ENCODE data around the gene SGSH.

The SGSH gene

DNA sequence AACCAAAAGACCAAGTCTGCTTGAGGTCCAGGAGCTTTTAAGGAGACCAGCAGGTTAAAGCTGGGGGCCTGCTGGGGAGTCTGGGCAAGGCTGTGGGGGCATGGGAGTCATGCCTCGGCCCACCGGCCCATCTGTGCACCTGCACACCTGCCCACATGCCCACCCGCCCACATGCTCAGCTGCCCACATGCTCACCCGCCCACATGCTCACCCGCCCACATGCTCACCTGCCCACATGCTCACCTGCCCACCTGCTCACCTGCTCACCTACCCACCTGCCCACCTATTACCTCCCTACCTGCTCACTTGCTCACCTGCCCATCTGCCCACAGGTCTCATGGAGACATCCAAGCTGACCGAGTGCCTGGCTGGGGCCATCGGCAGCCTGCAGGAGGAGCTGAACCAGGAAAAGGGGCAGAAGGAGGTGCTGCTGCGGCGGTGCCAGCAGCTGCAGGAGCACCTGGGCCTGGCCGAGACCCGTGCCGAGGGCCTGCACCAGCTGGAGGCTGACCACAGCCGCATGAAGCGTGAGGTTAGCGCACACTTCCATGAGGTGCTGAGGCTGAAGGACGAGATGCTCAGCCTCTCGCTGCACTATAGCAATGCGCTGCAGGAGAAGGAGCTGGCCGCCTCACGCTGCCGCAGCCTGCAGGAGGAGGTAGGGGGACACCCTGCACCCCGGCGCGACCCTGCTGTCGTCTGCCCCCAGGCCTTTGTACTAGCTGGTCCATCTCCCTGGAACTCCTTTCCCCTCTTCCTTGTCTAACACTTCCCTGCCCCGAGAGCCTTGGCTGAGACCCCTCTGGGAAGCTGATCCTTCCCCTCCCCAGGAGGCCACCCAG is 36.3 kb downstream of the SGSH start:
- Histone ChIP-seq H3K4me3 (ENCODE audit: extremely low read depth, insufficient read depth, low read length, poor library complexity, severe bottlenecking) (no peak overlapping the region), H3K9me3 (ENCODE audit: control insufficient read depth, low read length) (no peaks in the 10 kb centered on the region), H3K4me1 (ENCODE audit: control insufficient read depth, insufficient read depth, low read length, poor library complexity, severe bottlenecking) (no peaks in the 10 kb centered on the region), H3K36me3 (ENCODE audit: control insufficient read depth, insufficient read depth, low read length) (no peaks in the 10 kb centered on the region), H3K27ac (ENCODE audit: low read depth, low read length, severe bottlenecking) (no peak overlapping the region)
- 84 to 87% methylated on average over 19 to 26 of the region's 26 CpGs for WGBS, 2 experiments (ENCODE audit: insufficient coverage in 2 of 2)

DNA sequence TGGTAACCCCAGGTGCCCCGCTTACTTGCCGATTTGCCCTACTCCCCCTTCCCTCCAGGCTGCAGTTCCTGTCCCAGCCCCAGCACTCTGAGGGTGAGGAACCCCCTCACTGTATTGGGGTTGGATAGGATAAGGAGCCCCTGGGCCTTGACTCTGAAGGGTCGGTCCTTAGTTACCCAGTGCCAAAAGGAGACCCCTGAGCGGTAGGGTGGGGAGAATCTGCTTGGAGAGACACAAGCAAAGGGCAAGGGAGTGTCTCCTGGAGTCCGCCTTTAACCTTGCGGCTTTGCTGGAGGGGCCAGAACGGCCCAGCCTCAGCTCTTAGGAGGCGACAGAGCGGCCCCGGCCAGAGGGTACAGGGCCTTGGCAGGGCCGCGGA is 37.3 kb downstream of the SGSH start:
- 94 to 95% methylated on average over 9 to 10 of the region's 12 CpGs for WGBS, 2 experiments (ENCODE audit: insufficient coverage in 2 of 2)
- H3K36me3 ChIP-seq (ENCODE audit: control insufficient read depth, insufficient read depth, low read length): no peaks in the 10 kb centered on the region
- no peak overlapping the region for H3K27ac ChIP-seq (ENCODE audit: low read depth, low read length, severe bottlenecking)
- H3K9me3 ChIP-seq (ENCODE audit: control insufficient read depth, low read length): no peaks in the 10 kb centered on the region
- no peaks in the 10 kb centered on the region for H3K4me1 ChIP-seq (ENCODE audit: control insufficient read depth, insufficient read depth, low read length, poor library complexity, severe bottlenecking)
- no peak overlapping the region for H3K4me3 ChIP-seq (ENCODE audit: extremely low read depth, insufficient read depth, low read length, poor library complexity, severe bottlenecking)

DNA sequence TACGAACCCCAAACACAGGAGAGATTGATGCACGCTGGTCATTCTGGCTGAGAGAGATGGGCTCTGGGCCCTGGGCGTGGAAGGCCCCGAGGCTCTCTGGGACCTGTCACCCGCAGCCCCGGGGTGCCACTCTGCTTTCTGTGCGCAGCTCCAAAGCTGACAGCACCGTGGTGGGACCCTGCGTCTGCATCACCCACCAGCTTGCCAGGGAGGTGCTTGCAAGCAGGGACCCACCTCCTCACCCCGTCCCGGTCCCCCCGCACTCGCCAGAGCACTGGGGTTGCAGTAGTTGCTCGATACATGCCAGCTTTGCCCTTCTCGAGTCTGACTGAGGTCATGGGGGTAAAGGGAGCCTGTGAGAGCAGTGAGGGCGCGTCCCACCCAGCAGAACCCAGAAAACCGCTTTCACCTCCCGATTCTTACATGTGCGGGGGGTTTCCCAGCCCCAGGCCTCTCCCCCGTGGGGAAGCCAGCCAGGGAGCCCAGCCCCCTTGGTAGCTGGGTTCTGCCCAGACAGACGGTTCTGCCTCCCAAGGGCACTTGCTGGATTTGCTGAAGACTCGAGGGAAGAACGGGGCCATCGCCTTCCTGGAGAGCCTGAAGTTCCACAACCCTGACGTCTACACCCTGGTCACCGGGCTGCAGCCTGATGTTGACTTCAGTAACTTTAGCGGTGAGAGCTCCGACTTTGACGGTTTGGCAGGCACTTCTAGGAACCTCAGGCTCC is 37.9 kb downstream of the SGSH start:
- H3K36me3 ChIP-seq (ENCODE audit: control insufficient read depth, insufficient read depth, low read length): no peaks in the 10 kb centered on the region
- no peak overlapping the region for H3K4me3 ChIP-seq (ENCODE audit: extremely low read depth, insufficient read depth, low read length, poor library complexity, severe bottlenecking)
- no peak overlapping the region for H3K27ac ChIP-seq (ENCODE audit: low read depth, low read length, severe bottlenecking)
- 89 to 95% methylated on average over 27 to 29 of the region's 30 CpGs for whole genome bisulfite sequencing, 2 experiments (ENCODE audit: insufficient coverage in 2 of 2)
- H3K9me3 ChIP-seq (ENCODE audit: control insufficient read depth, low read length): no peaks in the 10 kb centered on the region
- H3K4me1 ChIP-seq (ENCODE audit: control insufficient read depth, insufficient read depth, low read length, poor library complexity, severe bottlenecking): no peaks in the 10 kb centered on the region

- no peaks in the 10 kb centered on the region for H3K9me3 ChIP-seq (ENCODE audit: control insufficient read depth, low read length)
- no peaks in the 10 kb centered on the region for H3K4me1 ChIP-seq (ENCODE audit: control insufficient read depth, insufficient read depth, low read length, poor library complexity, severe bottlenecking)
- H3K4me3 ChIP-seq (ENCODE audit: extremely low read depth, insufficient read depth, low read length, poor library complexity, severe bottlenecking): no peak overlapping the region
- WGBS, 2 experiments (ENCODE audit: insufficient coverage in 2 of 2): 90 to 93% methylated on average over 14 to 16 of the region's 17 CpGs
- no peak overlapping the region for H3K27ac ChIP-seq (ENCODE audit: low read depth, low read length, severe bottlenecking)
- H3K36me3 ChIP-seq (ENCODE audit: control insufficient read depth, insufficient read depth, low read length): no peaks in the 10 kb centered on the region
These were observed 38.7 kb downstream of the SGSH start for GRCh38 chr17:80181431-80181830.

DNA sequence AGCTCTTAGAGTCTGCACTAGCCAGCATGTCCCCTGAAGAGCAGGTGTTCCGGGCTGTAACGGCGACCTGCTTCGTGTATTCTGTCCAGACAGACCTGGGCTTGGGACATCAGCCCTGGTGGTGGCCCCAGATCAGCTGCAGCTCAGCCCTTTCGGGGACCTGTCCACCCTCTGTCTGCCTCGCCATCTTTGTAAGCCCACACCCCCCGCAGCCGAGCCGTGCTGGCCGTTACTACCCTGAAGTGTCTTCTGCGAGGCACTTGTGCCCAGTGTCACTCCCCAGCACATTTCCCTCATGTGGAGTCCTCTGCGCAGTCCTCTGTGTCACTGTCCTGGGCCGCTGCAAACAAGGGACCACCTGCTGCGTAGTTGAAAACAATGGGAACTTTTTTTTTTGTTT is 39.9 kb downstream of the SGSH start:
- WGBS, 2 experiments (ENCODE audit: insufficient coverage in 2 of 2): 89 to 94% methylated on average over 13 to 14 of the region's 14 CpGs
- H3K4me3 ChIP-seq (ENCODE audit: extremely low read depth, insufficient read depth, low read length, poor library complexity, severe bottlenecking): no peak overlapping the region
- H3K27ac ChIP-seq (ENCODE audit: low read depth, low read length, severe bottlenecking): no peak overlapping the region
- H3K4me1 ChIP-seq (ENCODE audit: control insufficient read depth, insufficient read depth, low read length, poor library complexity, severe bottlenecking): no peaks in the 10 kb centered on the region
- H3K36me3 ChIP-seq (ENCODE audit: control insufficient read depth, insufficient read depth, low read length): no peaks in the 10 kb centered on the region
- no peaks in the 10 kb centered on the region for H3K9me3 ChIP-seq (ENCODE audit: control insufficient read depth, low read length)

DNA sequence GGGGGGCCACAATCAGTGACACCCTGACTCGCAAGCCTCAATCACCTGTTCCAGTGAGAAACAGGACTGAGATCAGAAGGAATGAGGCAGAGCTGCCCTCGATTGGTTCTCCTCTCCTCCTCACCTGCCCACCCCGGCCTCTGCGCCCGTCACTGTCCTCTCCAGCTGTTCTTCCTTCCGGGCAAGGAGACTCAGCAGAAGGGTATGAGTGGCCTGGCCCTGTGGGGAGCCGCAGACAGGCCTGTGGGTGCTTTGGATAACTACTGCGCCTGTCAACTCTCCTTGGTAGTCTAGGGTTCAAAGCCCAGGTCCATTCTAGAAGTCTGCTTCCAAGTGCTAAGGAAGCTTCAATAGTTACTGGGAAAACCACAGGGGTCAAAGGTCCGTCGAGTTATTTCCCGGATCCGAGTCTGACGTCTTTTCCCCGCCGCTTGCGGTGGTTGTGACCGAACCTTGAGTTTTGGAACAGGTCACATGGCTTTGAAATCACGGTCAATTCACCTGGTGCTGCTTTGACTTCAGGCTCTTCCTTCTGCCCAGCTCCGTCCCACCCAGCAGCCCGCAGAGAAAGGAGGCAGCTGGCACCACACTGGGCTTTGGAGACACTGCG is 42.0 kb downstream of the SGSH start:
- Histone ChIP-seq H3K4me3 (ENCODE audit: extremely low read depth, insufficient read depth, low read length, poor library complexity, severe bottlenecking) (no peak overlapping the region), H3K27ac (ENCODE audit: low read depth, low read length, severe bottlenecking) (no peak overlapping the region), H3K9me3 (ENCODE audit: control insufficient read depth, low read length) (no peaks in the 10 kb centered on the region), H3K36me3 (ENCODE audit: control insufficient read depth, insufficient read depth, low read length) (no peaks in the 10 kb centered on the region), H3K4me1 (ENCODE audit: control insufficient read depth, insufficient read depth, low read length, poor library complexity, severe bottlenecking) (no peaks in the 10 kb centered on the region)
- WGBS, 2 experiments (ENCODE audit: insufficient coverage in 2 of 2): 87 to 92% methylated on average over 16 to 20 of the region's 21 CpGs

DNA sequence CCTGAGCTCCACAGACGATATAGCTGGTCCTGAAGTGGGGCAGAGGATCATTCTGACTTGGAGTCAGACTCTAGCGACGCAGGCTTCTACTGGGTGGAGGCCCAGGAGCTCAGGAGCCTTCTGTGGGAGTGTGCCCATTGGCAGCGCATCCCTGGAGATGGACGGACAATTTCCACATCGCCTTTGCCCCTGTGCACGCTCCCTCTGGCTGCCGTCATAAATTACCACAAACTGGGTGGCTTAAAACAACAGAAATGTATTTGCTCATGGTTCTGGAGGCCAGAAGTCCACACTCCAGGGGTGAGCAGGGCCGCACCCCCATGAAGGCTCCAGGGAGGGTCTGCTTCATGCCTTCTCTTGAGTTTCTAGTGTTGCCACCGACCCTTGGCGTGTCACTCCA is 43.4 kb downstream of the SGSH start:
- 94 to 98% methylated on average over 9 to 11 of the region's 11 CpGs for WGBS, 2 experiments (ENCODE audit: insufficient coverage in 2 of 2)
- Histone ChIP-seq H3K27ac (ENCODE audit: low read depth, low read length, severe bottlenecking) (no peak overlapping the region), H3K4me3 (ENCODE audit: extremely low read depth, insufficient read depth, low read length, poor library complexity, severe bottlenecking) (no peak overlapping the region), H3K4me1 (ENCODE audit: control insufficient read depth, insufficient read depth, low read length, poor library complexity, severe bottlenecking) (no peaks in the 10 kb centered on the region), H3K9me3 (ENCODE audit: control insufficient read depth, low read length) (no peaks in the 10 kb centered on the region), H3K36me3 (ENCODE audit: control insufficient read depth, insufficient read depth, low read length) (no peaks in the 10 kb centered on the region)

- no peaks in the 10 kb centered on the region for H3K36me3 ChIP-seq (ENCODE audit: control insufficient read depth, insufficient read depth, low read length)
- H3K27ac ChIP-seq (ENCODE audit: low read depth, low read length, severe bottlenecking): no peak overlapping the region
- H3K4me3 ChIP-seq (ENCODE audit: extremely low read depth, insufficient read depth, low read length, poor library complexity, severe bottlenecking): no peak overlapping the region
- no peaks in the 10 kb centered on the region for H3K9me3 ChIP-seq (ENCODE audit: control insufficient read depth, low read length)
- WGBS, 2 experiments (ENCODE audit: insufficient coverage in 2 of 2): 60 to 100% methylated on average over 1 to 2 of the region's 6 CpGs
- H3K4me1 ChIP-seq (ENCODE audit: control insufficient read depth, insufficient read depth, low read length, poor library complexity, severe bottlenecking): no peaks in the 10 kb centered on the region
These were observed 46.2 kb downstream of the SGSH start for GRCh38 chr17:80173916-80174315.

GRCh38 chr17:80173126-80173525 is 47.0 kb downstream of the SGSH start:
- no peak overlapping the region for H3K27ac ChIP-seq (ENCODE audit: low read depth, low read length, severe bottlenecking)
- H3K9me3 ChIP-seq (ENCODE audit: control insufficient read depth, low read length): no peaks in the 10 kb centered on the region
- H3K4me3 ChIP-seq (ENCODE audit: extremely low read depth, insufficient read depth, low read length, poor library complexity, severe bottlenecking): no peak overlapping the region
- H3K36me3 ChIP-seq (ENCODE audit: control insufficient read depth, insufficient read depth, low read length): no peaks in the 10 kb centered on the region
- no peaks in the 10 kb centered on the region for H3K4me1 ChIP-seq (ENCODE audit: control insufficient read depth, insufficient read depth, low read length, poor library complexity, severe bottlenecking)
- WGBS, 2 experiments (ENCODE audit: insufficient coverage in 2 of 2): 100% methylated on average over 2 of the region's 12 CpGs

DNA sequence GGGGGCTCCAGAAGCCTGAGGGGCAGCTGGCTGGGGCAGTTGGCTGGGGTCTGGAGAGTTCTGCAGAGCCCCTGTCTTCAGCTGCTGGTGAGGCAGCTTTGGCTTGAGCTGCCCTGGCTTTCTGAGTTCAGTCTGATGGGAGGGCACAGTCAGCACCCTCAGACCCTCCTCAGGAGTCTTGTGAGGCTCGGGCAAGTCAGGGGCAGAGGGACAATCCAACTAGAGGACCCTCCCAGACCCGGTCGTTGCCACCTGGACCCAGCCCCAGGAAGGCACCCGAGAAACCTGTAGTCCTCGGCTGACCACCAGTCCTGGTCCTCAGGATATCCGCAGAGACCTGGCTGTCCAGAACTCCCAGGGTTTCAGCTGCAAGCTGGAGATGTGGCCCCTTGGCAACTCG is 48.5 kb downstream of the SGSH start:
- no peaks in the 10 kb centered on the region for H3K36me3 ChIP-seq (ENCODE audit: control insufficient read depth, insufficient read depth, low read length)
- H3K27ac ChIP-seq (ENCODE audit: low read depth, low read length, severe bottlenecking): no peak overlapping the region
- H3K4me1 ChIP-seq (ENCODE audit: control insufficient read depth, insufficient read depth, low read length, poor library complexity, severe bottlenecking): no peaks in the 10 kb centered on the region
- no peaks in the 10 kb centered on the region for H3K9me3 ChIP-seq (ENCODE audit: control insufficient read depth, low read length)
- H3K4me3 ChIP-seq (ENCODE audit: extremely low read depth, insufficient read depth, low read length, poor library complexity, severe bottlenecking): no peak overlapping the region
- WGBS, 2 experiments (ENCODE audit: insufficient coverage in 2 of 2): 87 to 98% methylated on average over 7 of the region's 7 CpGs

All from mesodermal cell (in vitro differentiated cells).